GM23248 (cell line): Measurements from ENCODE around the gene HLA-B. TPM values are rescaled to one million over a fixed set of nuclear protein-coding genes. Genes with fewer than 3 reads are reported as not detected.

ENCODE experiments used
- DNase-seq: peaks from one replicate; pipeline ENCODE4 v3.0.0-alpha.2; 2015
- H2AFZ ChIP-seq: fragments of 200-600 bp; sonication (generic); 2 replicates; pipeline ENCODE4 v1.6.1; 2016; ENCODE audit warnings: antibody characterized with exemption
- H3F3A ChIP-seq: fragments of 200-600 bp; sonication (generic); 2 replicates; pipeline ENCODE4 v1.6.1; 2016; ENCODE audit warnings: mild to moderate bottlenecking, antibody characterized with exemption, mixed run types; ENCODE audit not compliant: insufficient read depth
- H3K27ac ChIP-seq: fragments of 200-600 bp; sonication (generic); 2 replicates; pipeline ENCODE4 v1.5.1; 2016; ENCODE audit warnings: mild to moderate bottlenecking
- H3K27me3 ChIP-seq: fragments of 200-600 bp; sonication (generic); replicated peaks from 2 replicates; pipeline ENCODE4 v1.6.1; 2016; ENCODE audit warnings: mild to moderate bottlenecking; ENCODE audit not compliant: insufficient read depth
- H3K36me3 ChIP-seq: fragments of 200-600 bp; sonication (generic); 2 replicates; pipeline ENCODE4 v1.6.1; 2016; ENCODE audit warnings: low read depth, mild to moderate bottlenecking
- H3K4me1 ChIP-seq: fragments of 200-600 bp; sonication (generic); 2 replicates; pipeline ENCODE4 v1.6.1; 2016; ENCODE audit warnings: mild to moderate bottlenecking; ENCODE audit not compliant: insufficient read depth
- H3K4me2 ChIP-seq: fragments of 200-600 bp; sonication (generic); one replicate; pipeline ENCODE4 v1.6.1; 2016; ENCODE audit warnings: mild to moderate bottlenecking; ENCODE audit not compliant: unreplicated experiment
- H3K4me3 ChIP-seq: fragments of 200-600 bp; sonication (generic); 2 replicates; pipeline ENCODE4 v1.5.1; 2016; ENCODE audit warnings: mild to moderate bottlenecking
- H3K79me2 ChIP-seq: fragments of 200-600 bp; sonication (generic); 2 replicates; pipeline ENCODE4 v1.6.1; 2016; ENCODE audit warnings: mild to moderate bottlenecking; ENCODE audit not compliant: insufficient read depth
- H3K9ac ChIP-seq: fragments of 200-600 bp; sonication (generic); 2 replicates; pipeline ENCODE4 v1.6.1; 2016; ENCODE audit warnings: mild to moderate bottlenecking
- H3K9me2 ChIP-seq: fragments of 200-600 bp; sonication (generic); 2 replicates; pipeline ENCODE4 v1.6.1; 2016; ENCODE audit warnings: mixed run types, mild to moderate bottlenecking, moderate library complexity; ENCODE audit not compliant: insufficient read depth
- H3K9me3 ChIP-seq: fragments of 200-600 bp; sonication (generic); one replicate; pipeline ENCODE4 v1.6.1; 2017; ENCODE audit warnings: low read depth
- H4K20me1 ChIP-seq: fragments of 200-600 bp; sonication (generic); 2 replicates; pipeline ENCODE4 v1.6.0; 2016; ENCODE audit not compliant: insufficient read depth
- EZH2 ChIP-seq: fragments of 200-600 bp; sonication (generic); IDR thresholded peaks from 2 replicates; pipeline ENCODE4 v1.6.1; 2018; ENCODE audit warnings: antibody characterized with exemption, mild to moderate bottlenecking; ENCODE audit not compliant: insufficient read depth, poor library complexity, severe bottlenecking
- EZH2phosphoT487 ChIP-seq: fragments of 200-600 bp; sonication (generic); IDR thresholded peaks from 2 replicates; pipeline ENCODE4 v1.6.1; 2018; ENCODE audit warnings: antibody characterized with exemption, moderate library complexity, mild to moderate bottlenecking, low read depth; ENCODE audit not compliant: insufficient read depth
- WGBS, 2 experiments: methylation state at CpG; one replicate each; pipeline ENCODE4 v1.1.6; 2015 to 2017; ENCODE audit warnings: low lambda C conversion rate in 2 of 2, low coverage in 1 of 2; ENCODE audit errors: missing lambda C conversion rate in 2 of 2; 5-methylcytosine and 5-hydroxymethylcytosine counted together
- in situ Hi-C: fragments of 300-500 bp; cut with MboI; formaldehyde crosslinking; loops from 2 replicates; pipeline ENCODE4 v1.15.0; 2020
- polyA plus RNA-seq: library from polyadenylated mRNA; unstranded; fragments of >200 nt; fragmentation: Nextera tagmentation; extraction: Ambion mirVana; gene quantifications from 2 replicates; pipeline ENCODE4 v1.2.1, GENCODE V29; 2016
- total RNA-seq: library from RNA; depleted of rRNA; stranded (reverse); fragments of >200 nt; shearing (Covaris generic); gene quantifications from 2 replicates; pipeline ENCODE4 v1.2.3, GENCODE V29; 2014

HLA-B gene
- total and polyA plus RNA-seq, 2 experiments from 2014 or later: 87.9 to 192 TPM

GRCh38 chr6:31351033-31351380, 6.0 kb downstream of the HLA-B start:
- no peak for DNase-seq
- in situ Hi-C loops: no loop called here
- no peak overlapping the region for H3K4me3 ChIP-seq

GRCh38 chr6:31350196-31351032, 6.6 kb downstream of the HLA-B start:
- H3K4me2 ChIP-seq: no peak overlapping the region
- no peak overlapping the region for H3K27ac ChIP-seq
- H3F3A ChIP-seq: no peaks in the 10 kb centered on the region
- TF ChIP-seq EZH2phosphoT487 (no peak), EZH2 (no peak)
- H2AFZ ChIP-seq: no peak overlapping the region
- no peaks in the 10 kb centered on the region for H4K20me1 ChIP-seq
- in situ Hi-C loops: no loop called here
- 41 to 42% methylated on average over 11 of the region's 11 CpGs for WGBS, 2 experiments
- DNase-seq: no peak
- no peaks in the 10 kb centered on the region for H3K79me2 ChIP-seq
- H3K9ac ChIP-seq: no peak overlapping the region
- peaks cover 3% of the 10 kb centered on the region; the same call in 1 of the 2 replicates for H3K27me3 ChIP-seq
- H3K9me3 ChIP-seq: no peaks in the 10 kb centered on the region
- H3K36me3 ChIP-seq: no peaks in the 10 kb centered on the region
- H3K4me3 ChIP-seq: no peak overlapping the region
- H3K9me2 ChIP-seq: no peaks in the 10 kb centered on the region
- H3K4me1 ChIP-seq: no peaks in the 10 kb centered on the region

More at GRCh38 chr6:31351033-31351380, 6.0 kb downstream of the HLA-B start:
- WGBS, 2 experiments: 0 to 2% methylated on average over 3 of the region's 3 CpGs
- no peak overlapping the region for H3K9ac ChIP-seq
- H3K4me1 ChIP-seq: no peaks in the 10 kb centered on the region
- no peak overlapping the region for H2AFZ ChIP-seq
- H3F3A ChIP-seq: no peaks in the 10 kb centered on the region
- no peak overlapping the region for H3K27ac ChIP-seq
- H3K36me3 ChIP-seq: no peaks in the 10 kb centered on the region
- H3K9me3 ChIP-seq: no peaks in the 10 kb centered on the region
- TF ChIP-seq EZH2: no peak
- no peak for TF ChIP-seq EZH2phosphoT487
- H3K4me2 ChIP-seq: no peak overlapping the region
- H3K27me3 ChIP-seq: peaks cover 3% of the 10 kb centered on the region; the same call in 1 of the 2 replicates
- H3K79me2 ChIP-seq: no peaks in the 10 kb centered on the region
- no peaks in the 10 kb centered on the region for H4K20me1 ChIP-seq
- H3K9me2 ChIP-seq: no peaks in the 10 kb centered on the region

GRCh38 chr6:31349301-31349700, 7.7 kb downstream of the HLA-B start:
- H3K9ac ChIP-seq: no peak overlapping the region
- no peak overlapping the region for H2AFZ ChIP-seq
- no peaks in the 10 kb centered on the region for H3K4me1 ChIP-seq
- no peaks in the 10 kb centered on the region for H3K9me2 ChIP-seq
- TF ChIP-seq EZH2 (no peak), EZH2phosphoT487 (no peak)
- no peaks in the 10 kb centered on the region for H3K36me3 ChIP-seq
- H3K27me3 ChIP-seq: peaks cover 3% of the 10 kb centered on the region; the same call in 1 of the 2 replicates
- DNase-seq: peak; percentile 23
- H3K9me3 ChIP-seq: no peaks in the 10 kb centered on the region
- in situ Hi-C loops: no loop called here
- H3F3A ChIP-seq: no peaks in the 10 kb centered on the region
- H4K20me1 ChIP-seq: no peaks in the 10 kb centered on the region
- H3K79me2 ChIP-seq: no peaks in the 10 kb centered on the region
- no peak overlapping the region for H3K4me3 ChIP-seq
- no peak overlapping the region for H3K4me2 ChIP-seq
- 52 to 55% methylated on average over 4 of the region's 4 CpGs for WGBS, 2 experiments
- no peak overlapping the region for H3K27ac ChIP-seq

DNA sequence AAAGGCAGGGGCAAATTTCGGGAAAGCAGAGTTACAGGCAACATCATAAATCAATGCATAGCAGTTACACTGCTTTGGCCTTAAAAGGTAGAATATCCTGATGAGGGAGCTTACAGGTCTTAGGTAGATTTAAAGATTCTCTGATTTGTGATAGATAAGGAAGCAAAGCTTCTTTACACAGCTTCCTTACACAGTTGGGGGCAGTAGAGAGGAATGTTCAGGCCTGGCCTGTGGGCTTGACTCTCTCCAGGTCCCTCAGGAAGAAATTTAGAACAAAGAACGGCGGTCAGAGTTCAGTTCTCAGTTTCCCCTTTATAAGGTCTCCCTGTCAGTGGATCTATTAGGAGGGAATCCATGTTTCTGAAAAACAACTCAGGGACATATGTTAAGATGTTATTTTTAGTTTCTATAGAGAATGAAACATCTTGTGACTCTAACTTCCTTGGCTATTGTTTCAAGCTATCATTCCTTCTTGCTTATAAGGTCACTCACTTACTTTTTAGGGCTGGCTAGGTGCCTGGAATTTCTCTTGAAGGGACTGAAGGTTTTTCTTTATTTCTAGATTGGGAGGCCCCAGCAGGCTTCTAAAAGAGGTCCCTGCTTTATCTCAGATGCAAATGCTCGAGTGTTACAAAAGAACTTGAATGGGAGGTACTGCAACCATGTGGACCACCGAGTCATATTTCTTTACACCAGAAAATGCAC, 11.8 kb downstream of the HLA-B start:
- Histone ChIP-seq H4K20me1 (no peaks in the 10 kb centered on the region), H3K27ac (no peak overlapping the region), H3K36me3 (no peaks in the 10 kb centered on the region), H3F3A (no peaks in the 10 kb centered on the region), H3K4me3 (no peak overlapping the region), H3K9me3 (no peaks in the 10 kb centered on the region), H3K4me1 (no peaks in the 10 kb centered on the region), H2AFZ (no peak overlapping the region), H3K27me3 (peaks cover 3% of the 10 kb centered on the region; the same call in 1 of the 2 replicates), H3K79me2 (no peaks in the 10 kb centered on the region), H3K9ac (no peak overlapping the region), H3K4me2 (no peak overlapping the region), H3K9me2 (no peaks in the 10 kb centered on the region)
- TF ChIP-seq EZH2phosphoT487 (no peak), EZH2 (no peak)
- DNase-seq: no peak
- in situ Hi-C loops: no loop called here
- 24 to 30% methylated on average over 5 of the region's 5 CpGs for WGBS, 2 experiments
